ENCODE measurements around the gene SLC25A22.

Gene SLC25A22

GRCh38 chr11:833849-834311 lies 35.8 kb upstream of the SLC25A22 start:
- no peak for DNase-seq

GRCh38 chr11:833114-833791 lies 35.2 kb upstream of the SLC25A22 start:
- peak; percentile 70 for DNase-seq

- DNase-seq: peak; percentile 74
Measured at GRCh38 chr11:832529-833113, 34.5 kb upstream of the SLC25A22 start, which contains the start of gene CD151. TSS of gene CD151 (plus strand) at chr11:832952. CDS start at chr11:836070, 3,118 bp downstream.

- no peak for DNase-seq
Measured at GRCh38 chr11:831961-832528, 34.0 kb upstream of the SLC25A22 start.

- no peak for DNase-seq
Measured at GRCh38 chr11:831118-831864, 33.2 kb upstream of the SLC25A22 start.

GRCh38 chr11:830295-831117 lies 32.4 kb upstream of the SLC25A22 start:
- peak; percentile 89 for DNase-seq

GRCh38 chr11:829847-830294 lies 31.8 kb upstream of the SLC25A22 start:
- no peak for DNase-seq

- DNase-seq: no peak
Measured at GRCh38 chr11:829176-829846, 31.2 kb upstream of the SLC25A22 start.

- DNase-seq: no peak
Measured at GRCh38 chr11:828506-829175, 30.6 kb upstream of the SLC25A22 start.

GRCh38 chr11:827897-828192 lies 29.8 kb upstream of the SLC25A22 start, which contains the start of gene CRACR2B:
TSS of gene CRACR2B (plus strand) at chr11:827919. CDS start at chr11:828608, 689 bp downstream.
- no peak for DNase-seq

- peak; percentile 49 for DNase-seq
Measured at GRCh38 chr11:827146-827896, 29.2 kb upstream of the SLC25A22 start.

- DNase-seq: no peak
Measured at GRCh38 chr11:826836-827145, 28.7 kb upstream of the SLC25A22 start.

GRCh38 chr11:826227-826621 lies 28.1 kb upstream of the SLC25A22 start:
- no peak for DNase-seq

- no peak for DNase-seq
Measured at GRCh38 chr11:825366-826226, 27.5 kb upstream of the SLC25A22 start.

GRCh38 chr11:824942-825341 lies 26.9 kb upstream of the SLC25A22 start:
- DNase-seq: no peak

- no peak for DNase-seq
Measured at GRCh38 chr11:824292-824880, 26.3 kb upstream of the SLC25A22 start.

- no peak for DNase-seq
Measured at GRCh38 chr11:823441-824291, 25.6 kb upstream of the SLC25A22 start.

All from hematopoietic multipotent progenitor cell treated with erythropoietin and hydrocortisone succinate and interleukin-3 and kit ligand, for 6 days (in vitro differentiated cells).